Neural crest cell (in vitro differentiated cells): ENCODE results near the gene VPS37D. TPM values are rescaled to one million over a fixed set of nuclear protein-coding genes. Genes with fewer than 3 reads are reported as not detected.
"Not testable (repeated sequence)": the region's sequence is repeated elsewhere in the genome, so short reads cannot be mapped to it uniquely, and the experiment has no call there.

Source experiments
- DNase-seq: peaks from one replicate; pipeline ENCODE4 v3.0.0; 2021; ENCODE audit warnings: low read depth, mixed read lengths, low spot score
- H3K27ac Mint-ChIP-seq: one replicate; pipeline ENCODE4 v1.8.0; 2021; ENCODE audit warnings: mild to moderate bottlenecking, mixed read lengths; ENCODE audit not compliant: unreplicated experiment
- H3K27me3 Mint-ChIP-seq: 2 replicates; pipeline ENCODE4 v1.8.0; 2021; ENCODE audit warnings: low read depth, mild to moderate bottlenecking, mixed read lengths
- H3K36me3 Mint-ChIP-seq: 2 replicates; pipeline ENCODE4 v1.8.0; 2021; ENCODE audit warnings: low read depth, mild to moderate bottlenecking, mixed read lengths
- H3K4me1 Mint-ChIP-seq: 2 replicates; pipeline ENCODE4 v1.8.0; 2021; ENCODE audit warnings: mixed read lengths
- H3K4me3 Mint-ChIP-seq: one replicate; pipeline ENCODE4 v1.8.0; 2021; ENCODE audit warnings: mild to moderate bottlenecking, mixed read lengths
- H3K9me3 Mint-ChIP-seq: 2 replicates; pipeline ENCODE4 v1.8.0; 2021; ENCODE audit warnings: mixed read lengths
- CTCF ChIP-seq: fragments of 200-600 bp; sonication (generic); conservative IDR thresholded peaks from 2 replicates; pipeline ENCODE4 v1.5.0; 2021; ENCODE audit warnings: antibody characterized with exemption, mild to moderate bottlenecking
- total RNA-seq: library from RNA; stranded (reverse); gene quantifications from 2 replicates; pipeline ENCODE4 v1.2.1, GENCODE V29; 2021

VPS37D gene
- total RNA-seq, 1 donor from 2014 or later = 10.0 TPM

- DNase-seq = no peak
Observed at GRCh38 chr7:73647725-73648592, 19.7 kb upstream of the VPS37D start.

GRCh38 chr7:73648593-73649332, 18.9 kb upstream of the VPS37D start:
- H3K4me3 Mint-ChIP-seq = no peak overlapping the region

More at GRCh38 chr7:73647725-73648592, 19.7 kb upstream of the VPS37D start:
- Mint-ChIP-seq H3K27me3 (peaks cover 88% of the 10 kb centered on the region), H3K36me3 (no peaks in the 10 kb centered on the region), H3K4me1 (peaks cover 3% of the 10 kb centered on the region), H3K27ac (no peak overlapping the region), H3K4me3 (no peak overlapping the region), H3K9me3 (no peaks in the 10 kb centered on the region)
- no peak for TF ChIP-seq CTCF

GRCh38 chr7:73649576-73649975, 18.1 kb upstream of the VPS37D start:
- Mint-ChIP-seq H3K4me1 (peaks cover 3% of the 10 kb centered on the region), H3K4me3 (no peak overlapping the region), H3K36me3 (no peaks in the 10 kb centered on the region), H3K27ac (no peak overlapping the region), H3K27me3 (peaks cover 85% of the 10 kb centered on the region), H3K9me3 (no peaks in the 10 kb centered on the region)
- TF ChIP-seq CTCF = no peak
- no peak for DNase-seq

More at GRCh38 chr7:73648593-73649332, 18.9 kb upstream of the VPS37D start:
- Mint-ChIP-seq H3K36me3 (no peaks in the 10 kb centered on the region), H3K9me3 (no peaks in the 10 kb centered on the region), H3K4me1 (peaks cover 3% of the 10 kb centered on the region), H3K27ac (no peak overlapping the region), H3K27me3 (peaks cover 91% of the 10 kb centered on the region)
- TF ChIP-seq CTCF = no peak
- DNase-seq = no peak

- H3K4me3 Mint-ChIP-seq = no peak overlapping the region
- no peaks in the 10 kb centered on the region for H3K9me3 Mint-ChIP-seq
- no peaks in the 10 kb centered on the region for H3K36me3 Mint-ChIP-seq
- no peak for DNase-seq
- TF ChIP-seq CTCF = no peak
- no peak overlapping the region for H3K27ac Mint-ChIP-seq
- peaks cover 3% of the 10 kb centered on the region for H3K4me1 Mint-ChIP-seq
- peaks cover 79% of the 10 kb centered on the region for H3K27me3 Mint-ChIP-seq
Observed at GRCh38 chr7:73650524-73650923, 17.1 kb upstream of the VPS37D start.

GRCh38 chr7:73652541-73652949, 15.1 kb upstream of the VPS37D start:
- Mint-ChIP-seq H3K27me3 (peaks cover 63% of the 10 kb centered on the region), H3K9me3 (no peaks in the 10 kb centered on the region), H3K4me3 (no peak overlapping the region), H3K36me3 (no peaks in the 10 kb centered on the region), H3K27ac (no peak overlapping the region), H3K4me1 (peaks cover 3% of the 10 kb centered on the region)
- no peak for DNase-seq
- TF ChIP-seq CTCF = no peak

GRCh38 chr7:73655309-73655708, 12.3 kb upstream of the VPS37D start:
- not testable (repeated sequence) for H3K36me3 Mint-ChIP-seq, H3K4me3 Mint-ChIP-seq, H3K4me1 Mint-ChIP-seq, H3K9me3 Mint-ChIP-seq, DNase-seq, H3K27ac Mint-ChIP-seq
- H3K27me3 Mint-ChIP-seq = peaks cover 49% of the 10 kb centered on the region
